ENCODE data around the gene ARHGEF10L.

The ARHGEF10L gene

DNA sequence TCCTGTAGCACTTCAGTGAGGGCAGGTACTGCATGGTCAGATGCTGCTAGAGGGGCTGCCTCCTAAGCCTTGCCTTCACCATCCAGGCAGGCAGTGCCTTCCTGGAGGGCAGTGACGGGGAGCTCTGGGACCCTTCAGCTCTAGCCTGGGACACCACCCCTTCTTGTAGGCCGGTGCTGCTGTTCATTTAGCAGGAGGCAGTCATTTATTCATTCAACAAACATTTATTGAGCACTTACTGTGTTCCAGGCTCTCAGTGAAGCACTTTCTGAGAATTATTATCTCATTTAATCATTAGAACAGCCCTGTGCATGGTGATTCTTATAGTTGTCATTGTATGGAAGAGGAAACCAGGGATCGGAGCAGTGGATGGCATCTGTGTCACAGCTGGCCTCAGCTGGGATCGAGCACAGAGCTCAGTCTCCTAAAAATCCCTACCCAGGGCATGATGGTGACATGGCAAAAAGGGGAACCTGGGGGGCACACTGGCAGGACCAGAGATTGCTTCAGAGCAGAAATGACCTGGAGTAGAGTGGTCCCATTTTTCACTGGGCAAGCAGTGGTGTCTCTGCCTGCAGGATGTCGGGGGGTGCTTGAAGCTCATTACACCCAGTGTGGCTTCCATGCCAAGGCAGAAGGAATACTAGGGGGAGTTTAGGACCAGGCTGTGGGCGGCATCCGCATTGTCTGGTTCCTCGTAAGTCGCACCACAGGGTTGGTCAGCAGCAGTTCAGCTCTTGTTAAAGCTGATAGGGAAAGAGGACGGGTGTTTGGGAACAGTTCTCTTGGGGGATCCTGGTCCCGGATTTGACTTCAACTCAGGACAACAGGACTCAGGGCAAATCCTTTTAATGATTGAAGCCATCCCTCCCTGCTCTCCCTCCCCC is 28.8 kb downstream of the ARHGEF10L start:
- DNase-seq (ENCODE audit: low read depth), result no peak

DNA sequence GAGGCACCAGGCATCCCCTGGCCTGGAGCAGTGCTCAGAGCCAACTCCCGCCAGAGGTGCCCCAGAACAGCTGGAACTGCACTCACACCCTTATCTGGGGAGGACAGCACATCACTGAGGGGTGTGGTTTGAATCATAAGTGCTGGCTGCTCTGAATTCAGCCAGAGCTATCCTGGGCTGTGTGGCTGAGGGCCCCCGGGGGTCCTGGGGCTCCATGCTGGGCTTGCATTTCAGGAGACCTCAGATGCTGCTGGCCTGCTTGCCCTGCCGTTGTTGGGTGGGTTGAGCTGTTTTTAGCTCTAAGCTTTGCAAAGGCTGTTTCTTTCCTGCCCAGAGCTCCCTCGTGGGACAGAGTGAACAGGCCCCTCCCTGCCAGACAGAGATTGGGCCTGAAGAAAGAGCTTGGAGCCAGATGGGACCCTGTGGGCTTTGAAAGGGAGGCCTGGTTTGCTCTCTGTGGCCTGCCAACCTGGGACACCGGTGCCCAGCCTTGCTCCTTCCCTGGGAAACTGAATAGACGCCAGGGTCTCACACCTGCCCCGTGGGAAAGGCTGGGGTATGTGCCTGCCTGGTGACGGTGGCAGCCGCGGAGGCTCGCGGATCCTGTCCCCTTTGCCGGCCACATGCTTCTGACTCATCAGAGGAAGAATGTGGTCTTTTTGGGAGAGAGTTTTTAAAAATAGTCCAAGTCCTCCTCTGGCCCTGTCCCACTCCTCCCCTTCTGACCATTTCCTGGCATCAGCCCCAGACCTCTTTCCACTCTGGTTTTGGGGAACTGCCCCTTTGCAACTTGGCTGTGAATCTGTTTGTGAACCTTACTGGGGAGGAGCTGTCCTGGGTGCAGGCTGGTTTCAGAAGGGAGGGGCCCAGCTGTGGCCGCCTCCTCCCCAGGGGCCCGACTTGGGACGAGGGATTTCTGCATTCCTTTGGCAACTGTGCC is 30.0 kb downstream of the ARHGEF10L start:
- DNase-seq (ENCODE audit: low read depth), result no peak

DNA sequence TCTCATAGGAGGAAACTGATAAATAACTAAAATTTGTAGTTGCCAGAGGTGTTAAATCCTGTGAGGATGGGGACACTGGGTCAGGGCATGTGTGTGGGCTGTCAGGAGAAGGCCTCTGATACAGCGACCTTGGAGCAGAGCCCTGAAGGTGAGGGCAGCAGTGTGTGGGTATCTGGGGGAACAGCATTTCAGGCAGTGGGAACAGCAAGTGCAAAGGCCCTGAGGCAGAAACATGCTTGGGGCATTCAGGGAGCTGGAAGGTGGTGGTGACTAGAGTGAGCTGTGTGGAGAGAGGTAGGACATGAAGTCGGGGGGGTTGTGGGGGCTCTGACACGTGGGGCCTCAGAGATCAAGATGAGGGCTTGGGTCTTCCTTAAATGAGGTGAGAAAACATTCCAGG is 30.7 kb downstream of the ARHGEF10L start:
- DNase-seq (ENCODE audit: low read depth), result no peak

DNA sequence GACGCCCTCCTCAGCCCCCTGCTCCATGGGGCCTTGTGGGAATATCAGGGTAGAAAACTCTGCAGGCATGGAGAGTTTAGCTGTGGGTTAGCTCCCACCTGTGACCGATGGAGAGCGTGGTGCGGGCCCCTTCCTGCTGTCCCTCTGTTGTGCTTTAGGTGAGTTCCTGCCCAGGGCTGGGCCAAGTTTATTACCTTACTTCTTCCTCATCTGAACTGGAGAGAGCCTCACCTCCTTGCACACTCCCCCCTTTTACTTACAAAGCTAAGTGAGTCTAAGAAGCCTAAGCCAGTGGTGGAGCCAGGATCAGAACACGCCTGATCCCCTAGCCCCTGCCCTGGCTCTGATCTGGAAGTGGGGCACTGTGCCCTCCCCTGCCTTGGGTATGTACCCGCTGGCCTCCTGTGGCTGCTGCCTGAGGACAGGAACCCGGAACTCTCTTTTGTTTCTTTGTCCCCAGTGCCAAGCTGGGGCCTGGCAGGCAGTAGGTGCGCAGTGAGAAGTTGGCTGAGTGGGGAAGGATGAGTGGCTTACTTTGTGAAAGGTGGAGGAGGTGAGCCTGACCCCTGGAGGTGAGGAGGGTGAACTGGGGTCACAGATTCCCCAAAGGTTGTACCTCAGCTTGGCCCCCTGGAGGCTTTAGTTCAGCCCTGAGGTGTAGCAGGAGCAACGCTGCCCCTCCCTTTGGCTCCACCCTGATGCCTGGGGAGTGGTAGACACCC is 32.9 kb downstream of the ARHGEF10L start:
- DNase-seq (ENCODE audit: low read depth), result no peak

- DNase-seq (ENCODE audit: low read depth), result no peak
These were observed 34.1 kb downstream of the ARHGEF10L start for GRCh38 chr1:17573518-17574041.

DNA sequence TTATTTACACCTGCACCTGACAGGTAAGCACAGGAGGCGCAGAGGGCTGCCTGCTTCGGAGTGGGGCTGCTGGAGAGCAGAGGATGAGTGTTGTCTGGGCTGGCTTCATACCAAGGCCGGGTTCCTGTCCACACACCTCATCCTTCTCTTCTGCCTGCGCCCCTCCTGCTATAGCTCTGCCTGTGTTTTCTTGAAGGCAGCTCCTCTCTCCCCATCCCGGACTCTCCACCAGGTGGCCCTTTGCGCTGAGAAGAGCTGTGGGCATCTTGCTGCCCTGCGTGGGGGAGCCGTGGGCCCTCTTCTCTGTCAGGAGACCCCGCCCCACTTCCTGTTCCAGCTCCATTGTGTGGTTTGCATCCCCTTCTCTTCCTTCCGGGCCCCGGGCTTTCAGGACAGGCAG is 35.0 kb downstream of the ARHGEF10L start:
- no peak for DNase-seq (ENCODE audit: low read depth)

DNA sequence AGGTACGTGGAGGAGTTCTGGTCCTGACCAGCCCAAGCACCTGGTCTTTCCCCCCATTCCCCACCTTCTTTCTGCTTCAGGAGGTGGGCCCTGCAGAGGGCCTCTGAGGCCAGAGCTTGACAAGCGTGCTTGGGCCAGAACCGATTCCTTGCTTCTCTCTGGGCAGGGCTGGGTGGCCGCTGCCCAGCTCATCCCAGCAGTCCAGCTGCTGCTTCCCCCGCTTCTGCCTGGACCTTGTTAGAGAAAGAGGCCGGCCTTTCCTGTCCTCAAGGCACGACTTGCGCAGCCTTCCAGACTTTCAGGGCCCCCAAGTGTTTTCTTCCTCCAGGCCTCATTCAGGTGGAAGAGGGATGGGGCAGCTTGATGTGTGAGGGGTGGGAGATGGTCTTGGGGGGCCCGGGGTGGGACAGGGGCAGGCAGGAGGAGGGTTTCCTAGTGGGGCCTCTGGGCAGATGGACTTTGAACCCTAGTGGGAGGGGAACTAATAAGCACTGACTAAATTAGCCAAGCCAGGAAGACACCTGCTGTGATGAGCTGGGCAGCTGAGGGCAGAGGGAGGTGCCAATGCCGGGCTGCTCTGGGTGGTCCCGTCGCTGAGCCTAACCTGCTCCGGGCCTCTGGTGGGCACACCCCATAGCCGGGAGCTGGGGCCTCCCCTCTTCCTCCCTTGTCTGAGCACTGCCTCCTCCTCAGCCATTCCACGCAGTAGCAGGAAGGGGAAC is 36.5 kb downstream of the ARHGEF10L start:
- no peak for DNase-seq (ENCODE audit: low read depth)

- DNase-seq (ENCODE audit: low read depth), result no peak
These were observed 37.0 kb downstream of the ARHGEF10L start for GRCh38 chr1:17576519-17576853.

DNA sequence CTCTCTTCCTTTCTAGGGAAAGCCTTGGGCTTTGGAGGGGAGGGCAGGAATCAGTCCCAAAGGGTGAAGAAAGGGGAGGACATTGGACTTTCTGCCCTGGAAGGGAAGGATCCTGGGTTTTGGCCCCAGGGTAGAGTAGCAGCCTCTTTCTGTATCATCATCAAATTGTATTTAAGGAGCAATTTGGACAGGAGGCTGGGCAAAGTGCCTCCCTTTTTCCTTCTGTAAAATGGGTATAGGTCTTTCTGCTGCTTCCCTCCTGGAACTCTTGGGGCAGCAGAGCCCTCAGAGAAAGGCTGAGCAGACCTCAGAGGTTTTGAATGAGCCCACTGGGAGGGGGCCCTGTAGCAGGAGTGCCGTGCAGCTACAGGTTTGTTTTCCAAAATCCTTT is 38.4 kb downstream of the ARHGEF10L start:
- no peak for DNase-seq (ENCODE audit: low read depth)

GRCh38 chr1:17579951-17580939 is 40.7 kb downstream of the ARHGEF10L start:
- no peak for DNase-seq (ENCODE audit: low read depth)

DNA sequence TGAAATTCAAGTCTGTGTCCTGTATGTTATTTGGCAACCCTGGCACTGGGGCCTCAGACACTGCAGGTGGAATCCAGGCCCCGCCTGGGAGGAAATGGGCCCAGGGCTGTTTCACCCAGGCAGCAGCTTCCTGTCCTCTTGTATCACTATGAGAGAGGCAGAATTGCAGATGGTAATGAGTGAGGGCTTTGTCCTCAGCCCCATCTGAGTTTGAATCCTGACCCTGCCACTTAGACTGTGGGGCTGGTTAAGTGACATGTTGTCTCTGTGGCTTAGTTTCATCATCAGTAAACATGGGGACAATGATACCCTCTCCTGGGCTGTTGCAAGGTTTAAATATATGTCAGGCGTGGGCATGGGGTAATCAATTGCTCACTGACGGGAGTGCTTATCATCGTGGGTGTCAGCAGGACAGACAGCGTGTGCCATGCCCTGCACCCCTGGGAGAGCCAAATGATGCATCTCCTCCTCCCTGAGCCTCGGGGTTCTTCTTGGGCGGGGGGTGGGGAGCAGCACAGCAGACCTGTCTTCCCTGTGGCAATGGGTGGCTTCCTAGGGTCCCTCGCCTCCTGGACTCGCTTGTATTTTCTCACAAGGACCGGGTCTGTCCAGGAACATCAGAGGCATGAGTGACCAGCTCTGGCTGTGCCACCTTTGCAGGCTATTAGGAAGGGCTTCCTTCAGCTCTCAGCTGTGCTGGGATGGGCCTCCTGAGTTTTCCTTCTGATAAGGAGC is 42.1 kb downstream of the ARHGEF10L start:
- no peak for DNase-seq (ENCODE audit: low read depth)

DNA sequence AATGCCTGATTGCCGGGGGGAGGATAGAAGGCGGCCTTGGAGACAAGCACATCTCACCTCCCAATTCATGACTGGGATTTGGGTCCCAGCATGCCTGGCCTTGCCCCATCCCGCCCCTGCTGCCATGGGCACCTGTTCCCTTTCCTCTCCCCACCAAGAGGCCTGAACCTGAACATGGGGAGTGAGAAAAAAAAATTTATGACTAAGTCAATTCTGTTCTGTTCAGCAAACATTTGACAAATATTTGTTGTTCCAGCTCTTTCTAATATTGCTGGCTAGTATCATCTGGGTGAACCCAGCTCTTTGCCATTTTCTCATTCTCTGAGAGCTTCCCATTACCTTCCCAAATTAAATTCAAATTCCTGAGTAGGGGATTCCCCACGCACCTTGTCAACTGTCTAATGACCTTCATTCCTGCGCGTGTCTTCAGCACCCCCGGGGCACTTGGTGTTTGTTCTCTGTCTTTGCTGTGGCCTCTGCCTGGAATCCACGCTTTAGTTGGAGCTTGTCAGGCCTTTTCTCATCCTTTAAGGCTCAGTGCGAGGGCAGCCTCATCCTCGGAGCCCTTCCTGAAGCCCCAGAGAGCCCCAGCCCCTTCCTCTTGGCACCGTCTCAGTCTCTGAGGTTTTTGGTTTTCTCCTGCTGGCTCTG is 42.8 kb downstream of the ARHGEF10L start:
- DNase-seq (ENCODE audit: low read depth), result no peak

DNA sequence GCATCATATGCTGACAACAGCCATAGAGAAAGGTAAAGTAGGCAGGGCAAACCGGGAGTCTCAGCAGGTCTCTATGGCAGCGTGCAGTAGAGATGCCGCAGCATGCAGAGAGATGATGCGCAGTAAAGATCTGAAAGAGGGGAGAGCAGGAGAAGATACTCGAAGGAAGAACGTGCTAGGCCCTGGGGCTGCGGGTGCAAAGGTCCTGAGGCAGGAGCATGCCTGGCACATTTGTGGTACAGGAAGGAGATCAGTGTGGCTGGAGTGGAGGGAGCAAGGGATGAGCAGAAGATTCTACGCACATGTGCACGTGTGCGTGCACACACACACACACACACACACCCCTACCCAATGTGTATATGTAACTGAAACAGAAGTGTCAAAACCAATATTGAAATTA is 45.0 kb downstream of the ARHGEF10L start:
- no peak for DNase-seq (ENCODE audit: low read depth)

- no peak for DNase-seq (ENCODE audit: low read depth)
These were observed 45.9 kb downstream of the ARHGEF10L start for GRCh38 chr1:17585266-17585987.

- no peak for DNase-seq (ENCODE audit: low read depth)
These were observed 46.9 kb downstream of the ARHGEF10L start for GRCh38 chr1:17586172-17586964.

GRCh38 chr1:17587693-17588047 is 48.2 kb downstream of the ARHGEF10L start:
- DNase-seq (ENCODE audit: low read depth), result no peak

DNA sequence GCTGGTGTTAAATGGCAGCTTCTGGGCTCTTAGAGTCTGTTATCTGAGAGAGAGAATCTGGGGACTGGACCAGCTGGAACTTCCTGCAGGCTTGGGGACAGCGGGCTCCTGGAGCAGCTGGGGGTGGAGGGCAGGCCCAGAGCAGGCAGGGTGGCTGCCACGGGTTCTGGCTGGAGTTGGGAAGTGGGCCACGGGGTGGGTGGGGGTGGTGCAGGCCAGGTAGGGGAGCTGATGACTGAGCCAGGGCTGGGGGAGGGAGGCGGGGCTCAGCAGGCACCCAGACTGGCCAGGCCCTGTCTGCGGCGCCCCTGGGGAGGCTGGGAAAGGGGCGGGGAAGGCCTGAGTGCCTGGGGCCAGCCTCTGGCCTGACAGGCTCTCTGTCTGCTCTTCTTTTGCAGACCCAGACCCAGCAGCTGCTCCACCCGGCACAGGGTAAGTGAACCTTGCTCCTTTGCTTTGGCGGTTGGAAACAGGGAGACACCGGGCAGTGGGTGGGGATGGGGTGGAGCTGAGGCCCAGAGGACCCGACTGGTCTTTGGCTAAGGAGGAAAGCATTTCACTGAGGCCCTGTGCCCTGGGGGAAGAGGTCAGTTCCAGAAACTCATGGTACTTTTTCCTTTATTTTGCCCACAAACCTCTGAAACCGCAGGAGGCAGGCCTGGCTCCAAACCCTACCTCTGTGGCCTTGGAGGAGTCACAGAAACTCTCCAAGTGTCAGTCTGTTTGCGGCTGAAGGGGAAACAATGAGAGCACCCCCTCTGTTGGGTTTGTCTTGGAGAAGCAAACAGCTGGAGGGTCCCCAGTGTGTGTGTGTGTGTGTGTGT is 48.8 kb downstream of the ARHGEF10L start:
- no peak for DNase-seq (ENCODE audit: low read depth)

Data from activated T-cell treated with anti-CD3 and anti-CD28 coated beads for 24 hours (primary cell).